GM03348 (cell line): ENCODE data around the gene ZYX.
"Not testable (repeated sequence)": the region's sequence is repeated elsewhere in the genome, so short reads cannot be mapped to it uniquely, and the experiment has no call there.

ENCODE experiments used
- DNase-seq: peaks from one replicate; pipeline ENCODE4 v3.0.0; 2012; ENCODE audit warnings: low spot score

The ZYX gene

DNA sequence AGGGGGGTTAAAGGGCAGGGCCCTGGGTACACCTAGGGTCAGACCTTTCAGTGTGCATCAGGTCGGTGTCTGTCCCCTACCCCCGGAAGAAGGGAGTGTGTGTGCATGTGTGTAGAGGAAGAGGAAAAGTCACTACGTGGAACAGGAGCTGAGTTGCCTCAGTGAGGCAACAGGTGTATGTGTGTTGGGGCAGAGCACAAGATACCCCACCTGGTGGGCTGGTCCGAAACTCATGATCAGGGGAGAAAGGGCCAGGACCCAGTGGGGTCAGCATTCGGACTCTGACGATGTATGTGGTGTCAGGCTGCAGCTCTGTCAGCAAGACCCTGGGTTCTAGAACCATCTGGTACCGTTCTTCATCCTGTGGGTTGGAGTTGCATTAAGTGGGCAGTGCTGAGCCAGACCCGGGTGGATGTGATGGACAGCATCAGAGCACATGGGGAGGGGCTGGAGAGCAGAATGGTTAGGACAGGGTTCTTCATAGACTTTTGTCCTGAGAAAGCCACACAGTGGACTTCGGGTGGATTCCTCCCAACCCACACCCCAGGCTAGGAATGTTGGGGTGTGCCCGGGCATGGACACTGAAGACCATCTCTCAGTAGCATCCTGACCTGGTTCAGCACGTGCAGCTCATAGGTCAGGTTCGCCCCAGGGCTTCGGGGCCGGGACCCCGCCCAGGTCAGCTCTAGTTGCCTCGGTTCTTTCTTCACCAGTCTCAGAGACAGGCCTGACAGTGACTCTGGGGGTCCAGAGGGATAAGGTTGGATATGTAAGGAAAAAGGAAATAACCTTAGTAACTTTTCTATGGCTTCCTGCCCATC lies 16.8 kb downstream of the ZYX start:
- no peak for DNase-seq

DNA sequence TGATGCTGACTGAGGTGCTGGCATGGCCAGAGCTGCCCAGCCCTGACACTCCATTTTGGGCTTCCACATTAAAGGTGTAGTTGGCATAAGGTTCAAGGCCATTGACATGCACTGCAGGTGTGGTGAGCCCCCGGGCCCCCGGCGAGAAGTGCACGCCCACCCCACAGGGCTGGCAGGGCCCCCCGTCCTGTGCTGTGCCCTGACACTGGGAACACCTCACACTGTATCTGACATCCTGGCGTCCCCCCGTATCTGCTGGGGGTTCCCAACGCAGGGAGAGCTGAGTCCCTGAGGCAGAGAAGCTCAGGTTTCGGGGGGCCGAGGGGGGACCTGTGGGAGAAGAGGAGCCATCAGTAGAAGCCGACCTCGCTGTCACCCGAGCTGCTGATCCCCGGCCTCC lies 17.5 kb downstream of the ZYX start:
- no peak for DNase-seq

DNA sequence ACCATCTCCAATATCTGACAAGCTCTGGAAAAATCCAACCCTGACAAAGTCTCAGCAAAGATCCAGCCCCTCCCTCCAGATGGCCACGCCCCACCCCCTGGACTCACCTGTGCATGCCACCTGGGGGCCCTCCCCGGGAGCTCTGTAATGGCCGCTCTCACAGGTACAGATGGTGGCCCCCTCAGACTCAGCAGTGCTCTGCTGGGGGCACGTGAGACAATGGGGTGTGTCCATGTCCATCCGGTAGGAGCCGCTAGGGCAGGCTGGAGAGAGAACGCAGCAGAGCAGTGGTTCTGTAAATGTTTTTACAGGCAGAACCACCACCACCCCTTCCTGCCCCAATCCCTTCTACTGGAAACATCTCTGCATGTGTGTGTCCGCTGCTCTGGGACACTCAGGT lies 18.0 kb downstream of the ZYX start:
- no peak for DNase-seq

GRCh38 chr7:143399642-143400041 lies 18.5 kb downstream of the ZYX start:
- no peak for DNase-seq

DNA sequence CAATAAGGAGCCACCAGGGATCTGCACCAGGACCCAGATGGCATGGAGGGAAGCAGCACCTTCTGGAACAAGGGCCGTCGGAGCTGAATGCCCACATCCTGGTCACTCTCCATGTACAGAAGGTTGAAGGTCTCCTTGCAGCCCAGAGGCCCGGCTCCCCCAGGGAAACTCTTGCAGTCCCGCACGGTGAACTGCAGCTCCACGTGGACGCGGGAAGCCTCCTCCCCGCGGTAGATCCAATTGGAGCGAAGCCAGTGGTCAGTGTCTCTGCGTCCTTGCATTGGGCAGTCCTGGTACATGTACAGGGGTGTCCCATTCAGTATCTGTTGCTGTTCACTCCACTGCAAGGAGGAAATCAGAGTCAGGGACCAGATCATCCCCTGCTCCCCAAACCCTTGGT lies 20.1 kb downstream of the ZYX start:
- DNase-seq, result no peak

DNA sequence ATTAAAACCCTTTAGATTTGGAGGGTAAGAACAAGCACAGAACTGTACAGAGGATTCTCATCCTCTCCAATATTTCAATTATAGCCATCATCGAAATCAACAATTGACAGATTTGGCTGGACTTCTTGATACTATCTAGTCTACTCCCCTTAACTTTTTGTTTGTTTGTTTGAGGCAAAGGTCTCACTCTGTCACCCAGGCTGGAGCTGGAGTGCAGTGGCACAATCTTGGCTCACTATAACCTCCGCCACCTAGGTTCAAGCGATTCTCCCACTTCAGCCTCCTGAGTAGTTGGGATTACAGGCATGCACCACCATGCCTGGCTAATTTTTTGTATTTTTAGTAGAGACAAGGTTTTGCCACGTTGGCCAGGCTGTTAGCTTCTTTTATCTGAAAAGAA lies 21.1 kb downstream of the ZYX start:
- not testable (repeated sequence) for DNase-seq

- no peak for DNase-seq
Measured at GRCh38 chr7:143405173-143406001, 24.2 kb downstream of the ZYX start.

- no peak for DNase-seq
Measured at GRCh38 chr7:143406002-143406357, 24.8 kb downstream of the ZYX start.

DNA sequence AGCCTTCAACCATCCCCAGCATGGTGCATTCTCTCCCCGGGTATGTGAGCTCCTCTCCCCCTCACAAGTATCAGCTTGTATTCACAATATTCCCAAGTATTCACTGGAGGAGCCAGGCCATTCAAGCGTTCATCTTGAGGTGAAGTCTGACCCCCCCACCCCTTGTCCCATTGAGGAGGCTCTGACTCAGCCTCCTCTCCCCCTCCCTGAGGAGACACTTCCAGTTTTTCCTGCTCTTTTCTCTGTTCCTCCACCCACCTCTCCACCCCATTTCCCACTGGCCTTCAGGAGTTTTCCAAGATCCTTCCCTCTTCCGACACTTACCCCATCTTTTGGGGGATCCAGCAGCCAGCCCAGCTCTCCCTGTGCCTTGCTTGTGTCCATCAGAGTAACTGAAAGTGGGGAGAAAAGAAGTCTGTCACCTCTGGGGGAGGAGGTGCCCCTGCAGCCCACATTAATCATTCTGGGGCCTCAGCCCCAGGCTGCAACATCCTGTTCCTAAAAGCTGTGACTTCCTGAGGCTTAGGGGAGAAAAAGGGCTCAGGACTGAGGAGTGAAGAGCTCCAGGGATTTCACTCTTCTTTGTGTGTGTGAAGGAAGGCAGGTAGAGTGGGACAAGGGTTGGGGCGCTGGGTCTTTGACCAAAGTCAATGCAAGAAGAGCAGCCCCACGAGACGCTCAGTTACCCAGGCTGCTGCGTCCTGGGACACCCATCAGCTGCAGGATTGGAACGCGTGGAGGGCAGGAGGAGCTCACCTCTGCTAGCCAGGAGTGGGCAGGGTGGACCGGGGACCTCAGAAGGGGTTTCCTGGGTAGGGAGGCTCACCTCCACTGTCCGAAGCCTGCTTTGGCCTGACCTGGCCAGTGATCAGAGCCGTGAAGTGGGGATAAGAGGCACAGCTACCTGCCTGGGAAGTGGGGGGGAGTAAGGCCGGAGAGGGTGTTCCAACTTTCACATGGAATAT lies 26.4 kb downstream of the ZYX start:
- DNase-seq, result no peak

DNA sequence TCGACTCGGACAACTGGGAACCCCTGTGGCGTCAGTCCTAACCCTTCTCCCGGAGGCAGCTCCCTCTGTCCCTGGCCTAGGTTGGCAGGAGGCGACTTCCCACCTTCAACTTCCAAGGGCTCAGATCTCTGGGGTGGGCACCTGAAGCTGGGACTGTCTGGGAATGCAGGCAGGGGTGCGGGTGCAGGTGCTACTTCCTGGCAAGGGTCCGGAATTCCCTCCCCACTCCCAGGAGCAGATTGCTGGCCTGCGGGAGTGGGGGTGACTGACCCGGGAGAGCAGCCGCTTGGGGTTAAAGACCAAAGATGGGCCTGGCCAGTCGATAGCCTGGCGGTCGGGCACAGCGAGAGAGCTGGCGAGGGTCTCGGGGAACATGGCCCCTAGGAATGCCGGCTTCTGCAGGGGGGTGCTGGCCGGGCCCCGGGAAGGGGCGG lies 27.1 kb downstream of the ZYX start:
- DNase-seq, result no peak

- DNase-seq, result peak; percentile 39
Measured at GRCh38 chr7:143408686-143409561, 27.8 kb downstream of the ZYX start, which contains the start of gene EPHA1. EPHA1 (minus strand) TSS chr7:143408856; CDS start chr7:143408805, 51 bp downstream.

GRCh38 chr7:143410521-143411004 lies 29.4 kb downstream of the ZYX start:
- DNase-seq, result peak; percentile 71

GRCh38 chr7:143411976-143412708 lies 31.0 kb downstream of the ZYX start:
- no peak for DNase-seq

GRCh38 chr7:143413123-143413522 lies 32.0 kb downstream of the ZYX start:
- no peak for DNase-seq

GRCh38 chr7:143415209-143415608 lies 34.1 kb downstream of the ZYX start:
- not testable (repeated sequence) for DNase-seq

GRCh38 chr7:143415742-143416397 lies 34.7 kb downstream of the ZYX start:
- no peak for DNase-seq

- peak; percentile 75 for DNase-seq
Measured at GRCh38 chr7:143416565-143417149, 35.5 kb downstream of the ZYX start.

DNA sequence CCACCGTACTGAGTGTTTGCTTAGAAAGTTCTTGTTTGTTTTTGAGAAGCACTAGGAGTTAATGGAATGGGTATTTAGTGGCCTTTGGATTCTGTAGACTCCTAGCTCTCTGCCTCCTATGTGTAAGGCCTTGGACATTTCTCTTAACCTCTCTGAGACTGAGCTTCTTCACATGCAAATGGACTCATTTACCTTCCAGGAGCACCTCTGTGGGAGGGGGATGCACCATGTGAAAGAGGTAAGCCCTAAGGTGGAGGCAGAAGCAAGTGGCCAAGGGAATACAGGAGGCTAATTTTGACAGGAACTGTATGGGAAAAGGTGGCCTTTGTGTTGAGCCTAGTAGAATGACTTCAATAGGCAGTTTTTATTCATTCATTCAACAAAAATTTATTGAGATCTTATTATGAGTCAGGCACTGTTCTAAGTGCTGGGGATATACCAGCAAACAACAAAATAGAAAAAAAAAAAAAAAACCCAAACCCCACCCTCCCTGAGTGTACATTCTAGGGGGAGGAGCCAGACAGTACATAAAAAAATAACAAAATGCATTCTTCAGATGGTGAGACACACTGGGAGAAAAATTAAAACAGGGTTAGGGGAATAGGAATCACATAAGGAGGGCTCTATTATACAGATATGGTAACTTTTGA lies 36.7 kb downstream of the ZYX start:
- no peak for DNase-seq
